SK-N-MC (cell line): ENCODE data around the gene PMM1.

Source experiments
- EZH2 ChIP-seq: fragments of 200-600 bp; sonication (generic); IDR thresholded peaks from one replicate; pipeline ENCODE4 v1.6.1; 2017; ENCODE audit warnings: antibody characterized with exemption
- POLR2AphosphoS5 ChIP-seq: IDR thresholded peaks from 2 replicates; pipeline ENCODE4 v1.6.1; 2012; ENCODE audit warnings: mild to moderate bottlenecking, low read depth, low read length, borderline replicate concordance

GRCh38 chr22:41551877-41552582 lies 37.6 kb downstream of the PMM1 start:
- TF ChIP-seq EZH2: no peak
- no peak for TF ChIP-seq POLR2AphosphoS5
